LNCAP (cell line): Measurements from ENCODE around the gene CHST3.

ENCODE experiments used
- CTCF ChIP-seq: fragments of 450-650 bp; IDR thresholded peaks from 2 replicates; pipeline ENCODE4 v1.5.1; 2017; ENCODE audit warnings: mild to moderate bottlenecking

CHST3 gene

GRCh38 chr10:72034040-72034499 lies 69.9 kb downstream of the CHST3 start:
- no peak for TF ChIP-seq CTCF

GRCh38 chr10:72034761-72035160 lies 70.6 kb downstream of the CHST3 start:
- no peak for TF ChIP-seq CTCF

- no peak for TF ChIP-seq CTCF
Observed at GRCh38 chr10:72035252-72035887, 71.2 kb downstream of the CHST3 start.

GRCh38 chr10:72037266-72037665 lies 73.1 kb downstream of the CHST3 start:
- no peak for TF ChIP-seq CTCF

- no peak for TF ChIP-seq CTCF
Observed at GRCh38 chr10:72037811-72038210, 73.6 kb downstream of the CHST3 start.

- no peak for TF ChIP-seq CTCF
Observed at GRCh38 chr10:72038458-72039001, 74.3 kb downstream of the CHST3 start.

- no peak for TF ChIP-seq CTCF
Observed at GRCh38 chr10:72039377-72039776, 75.2 kb downstream of the CHST3 start.
